ENCODE data around the gene SLC8A1.

The SLC8A1 gene

DNA sequence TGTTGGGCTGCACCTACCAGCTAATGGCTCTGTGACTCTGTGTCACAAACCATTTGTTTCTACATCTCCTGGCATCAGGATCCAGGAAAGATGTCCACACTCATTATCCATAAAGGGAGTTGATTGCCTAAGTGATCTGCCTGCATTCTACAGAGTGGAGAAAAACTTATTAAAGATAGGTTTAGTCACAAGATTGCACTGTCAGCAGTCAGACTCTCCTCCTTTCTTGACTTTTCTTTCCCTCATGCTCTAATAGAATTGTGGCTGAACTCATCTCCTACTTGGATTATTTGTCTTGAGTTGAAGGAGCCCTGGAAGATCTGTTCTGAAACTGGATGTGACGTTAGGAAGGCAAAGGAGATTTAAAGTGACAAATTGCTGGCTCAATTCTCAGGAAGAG is 152.7 kb downstream of the SLC8A1 start:
- Histone ChIP-seq H3K27ac (no peak overlapping the region), H3K4me3 (no peak overlapping the region)
- TF ChIP-seq CTCF (IDR thresholded peaks at IDR 0.05), result no peak
- DNase-seq (ENCODE audit: low spot score), result no peak

DNA sequence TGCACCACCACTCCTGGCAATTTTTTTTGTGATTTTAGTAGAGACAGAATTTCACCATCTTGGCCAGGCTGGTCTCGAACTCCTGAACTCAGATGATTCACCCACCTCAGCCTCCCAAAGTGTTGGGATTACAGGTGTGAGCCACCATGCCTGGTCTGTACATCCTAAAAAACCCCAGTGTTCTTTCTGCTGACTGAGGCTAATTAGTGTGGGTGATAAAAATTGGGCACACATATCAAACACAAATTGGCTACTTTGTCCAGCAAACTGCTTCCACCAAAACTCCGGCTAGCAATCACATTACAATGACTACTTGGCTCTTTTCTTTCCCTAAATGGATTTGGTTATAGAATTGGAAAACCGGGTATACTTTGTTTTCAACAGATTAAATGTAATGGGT is 153.9 kb downstream of the SLC8A1 start:
- Histone ChIP-seq H3K27ac (no peak overlapping the region), H3K4me3 (no peak overlapping the region)
- DNase-seq (ENCODE audit: low spot score), result no peak
- TF ChIP-seq CTCF (IDR thresholded peaks at IDR 0.05), result no peak

DNA sequence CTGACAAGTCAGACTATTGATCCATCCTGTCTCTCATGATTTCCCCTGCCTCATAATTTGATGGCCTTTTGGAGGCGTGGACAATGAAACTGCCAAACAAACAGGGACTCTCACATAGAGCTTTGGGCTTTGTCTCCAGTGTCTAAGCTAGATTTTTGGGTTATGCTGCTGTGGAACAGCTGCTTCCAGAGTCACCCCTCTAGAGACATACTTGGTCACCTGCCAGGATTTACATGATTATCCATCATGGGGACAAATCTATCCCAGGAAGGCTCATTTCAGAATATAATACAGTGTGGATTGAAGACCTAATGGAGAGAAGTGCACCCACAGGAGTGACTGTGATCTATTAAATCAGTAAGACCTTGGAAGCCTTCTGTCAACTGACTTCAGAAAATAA is 159.6 kb downstream of the SLC8A1 start:
- TF ChIP-seq CTCF (IDR thresholded peaks at IDR 0.05), result no peak
- H3K27ac ChIP-seq, result no peak overlapping the region
- no peak for DNase-seq (ENCODE audit: low spot score)
- H3K4me3 ChIP-seq, result no peak overlapping the region

DNA sequence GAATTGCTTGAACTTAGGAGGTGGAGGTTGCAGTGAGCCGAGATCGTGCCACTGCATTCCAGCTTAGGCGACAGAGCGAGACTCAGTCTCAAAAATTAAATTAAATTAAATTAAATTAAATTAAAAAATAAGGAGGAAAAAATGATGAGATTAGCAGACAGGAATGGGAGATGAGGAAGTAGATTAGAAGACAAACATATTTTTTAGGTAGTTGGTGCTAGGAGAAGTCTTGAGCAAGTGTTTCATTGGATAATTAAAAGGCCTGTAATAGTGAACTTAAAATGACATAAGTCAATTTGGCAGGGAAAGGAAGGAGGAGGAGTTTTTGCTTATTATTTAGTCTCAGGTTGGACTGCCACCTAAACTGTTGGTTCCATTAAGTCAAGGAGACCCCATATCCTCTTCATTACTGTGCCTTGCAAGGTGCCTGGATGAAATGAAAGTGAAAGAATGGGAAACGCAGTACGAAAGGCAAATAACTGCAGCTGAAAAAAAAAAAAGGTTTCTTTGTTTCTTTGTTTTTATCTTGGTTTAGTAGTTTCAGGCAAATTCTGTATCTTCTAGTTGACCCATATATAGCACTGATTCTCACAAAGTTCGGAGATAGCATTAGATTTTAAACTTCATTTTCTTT is 162.0 kb downstream of the SLC8A1 start:
- DNase-seq (ENCODE audit: low spot score), result no peak
- H3K27ac ChIP-seq, result no peak overlapping the region
- TF ChIP-seq CTCF (IDR thresholded peaks at IDR 0.05), result no peak
- no peak overlapping the region for H3K4me3 ChIP-seq

DNA sequence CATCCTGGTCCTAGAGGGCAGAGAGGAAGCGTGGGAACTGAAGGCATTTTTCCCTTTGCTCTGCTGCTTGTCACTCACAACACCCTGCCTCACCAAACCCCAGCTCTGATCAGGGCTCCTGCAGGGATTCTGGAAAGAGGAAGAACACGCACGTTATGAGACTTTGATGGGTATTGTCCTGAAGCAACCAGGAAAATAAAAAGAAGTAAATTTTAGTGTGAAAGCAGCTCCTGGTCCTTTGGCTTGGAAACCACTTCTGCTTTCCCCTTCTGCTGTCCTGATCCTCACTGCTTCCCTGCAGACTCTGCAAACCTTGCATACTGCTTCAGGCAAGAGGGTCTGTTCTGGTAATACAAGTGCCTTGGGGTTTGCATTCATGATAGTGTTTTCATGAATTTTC is 164.1 kb downstream of the SLC8A1 start:
- DNase-seq (ENCODE audit: low spot score), result no peak
- no peak overlapping the region for H3K4me3 ChIP-seq
- H3K27ac ChIP-seq, result no peak overlapping the region
- no peak for TF ChIP-seq CTCF (IDR thresholded peaks at IDR 0.05)

GRCh38 chr2:40287195-40287594 is 164.7 kb downstream of the SLC8A1 start:
- DNase-seq (ENCODE audit: low spot score), result no peak
- no peak for TF ChIP-seq CTCF (IDR thresholded peaks at IDR 0.05)
- Histone ChIP-seq H3K4me3 (no peak overlapping the region), H3K27ac (no peak overlapping the region)

- Histone ChIP-seq H3K27ac (no peak overlapping the region), H3K4me3 (no peak overlapping the region)
- TF ChIP-seq CTCF (IDR thresholded peaks at IDR 0.05), result no peak
- no peak for DNase-seq (ENCODE audit: low spot score)
Measured at GRCh38 chr2:40286721-40287120, 165.2 kb downstream of the SLC8A1 start.

Measured in coronary artery (tissue), 2 donors.